Erythroblast (primary cell): ENCODE results near the gene CFAP410.

Experiments
- GATA1 ChIP-seq: IDR thresholded peaks from 2 replicates; pipeline ENCODE4 v1.6.1; 2011; ENCODE audit warnings: low read depth, mild to moderate bottlenecking, control low read depth, low read length, moderate library complexity
- POLR2A ChIP-seq: IDR thresholded peaks from 2 replicates; pipeline ENCODE4 v1.6.1; 2011; ENCODE audit warnings: mild to moderate bottlenecking, low read length

DNA sequence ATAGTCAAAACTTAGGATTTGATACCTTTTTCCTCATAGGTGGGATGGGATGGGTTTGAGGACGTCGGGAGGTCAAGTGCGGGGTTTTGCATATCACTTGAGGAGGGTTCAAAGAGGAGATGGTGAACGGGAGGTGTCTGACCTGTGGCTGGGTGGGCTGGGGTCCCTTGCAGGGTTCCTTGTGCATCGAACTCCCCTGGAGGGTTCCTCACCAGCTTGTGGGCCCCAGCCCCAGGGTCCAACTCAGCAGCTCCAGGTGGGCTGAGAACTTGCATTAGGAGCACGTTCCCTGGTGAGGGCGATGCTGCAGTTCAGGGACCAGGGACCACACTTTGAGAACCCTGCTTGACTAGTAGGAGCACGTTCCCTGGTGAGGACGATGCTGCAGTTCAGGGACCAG lies 37.4 kb upstream of the CFAP410 start:
- no peak for TF ChIP-seq POLR2A
- TF ChIP-seq GATA1: no peak
